GM12874 (cell line): ENCODE results near the gene DUSP16.

Experiments
- CTCF ChIP-seq: IDR thresholded peaks from 2 replicates; pipeline ENCODE4 v1.5.1; 2011; ENCODE audit warnings: low read depth, mild to moderate bottlenecking, control low read depth, low read length, moderate library complexity; ENCODE audit not compliant: insufficient read depth

DUSP16 gene

GRCh38 chr12:12433203-12433731 lies 129.4 kb downstream of the DUSP16 start:
- no peak for TF ChIP-seq CTCF

- TF ChIP-seq CTCF: no peak
These were observed 130.3 kb downstream of the DUSP16 start for GRCh38 chr12:12432364-12432763.

GRCh38 chr12:12428961-12429657 lies 133.6 kb downstream of the DUSP16 start:
- no peak for TF ChIP-seq CTCF

GRCh38 chr12:12428047-12428446 lies 134.6 kb downstream of the DUSP16 start:
- no peak for TF ChIP-seq CTCF

GRCh38 chr12:12427568-12427967 lies 135.1 kb downstream of the DUSP16 start:
- TF ChIP-seq CTCF: no peak

- TF ChIP-seq CTCF: no peak
These were observed 137.0 kb downstream of the DUSP16 start for GRCh38 chr12:12425616-12426015.

GRCh38 chr12:12425001-12425400 lies 137.7 kb downstream of the DUSP16 start:
- no peak for TF ChIP-seq CTCF
